Measurements from ENCODE around the gene SLC12A3.
A peak's percentile ranks its signal among the peaks of the same experiment; 100 is the strongest.

Gene SLC12A3

GRCh38 chr16:56956756-56957155 is 91.7 kb downstream of the SLC12A3 start:
- Histone ChIP-seq H2BK15ac (replicated peaks; ENCODE audit: low read depth) (no peak overlapping the region), H3K56ac (ENCODE audit: low read length) (no peak overlapping the region), H3K4ac (ENCODE audit: low read depth, low read length) (no peak overlapping the region), H3K9ac (ENCODE audit: low read length) (no peak overlapping the region), H3K27me3 (ENCODE audit: insufficient read depth, low read length, poor library complexity) (no peaks in the 10 kb centered on the region), H4K5ac (ENCODE audit: low read length) (no peak overlapping the region), H4K8ac (ENCODE audit: low read depth, low read length) (no peak overlapping the region), H3K79me1 (ENCODE audit: low read length) (no peaks in the 10 kb centered on the region), H3K4me2 (ENCODE audit: low read length) (no peak overlapping the region), H3K23ac (ENCODE audit: low read length) (no peak overlapping the region), H3K79me2 (ENCODE audit: control insufficient read depth, insufficient read depth, low read length) (no peaks in the 10 kb centered on the region), H3K18ac (ENCODE audit: low read length) (no peak overlapping the region), H3K36me3 (ENCODE audit: control insufficient read depth, insufficient read depth, low read length) (no peaks in the 10 kb centered on the region), H3K4me3 (ENCODE audit: low read length) (no peak overlapping the region), H2BK120ac (ENCODE audit: low read depth, low read length) (no peak overlapping the region), H3K27ac (ENCODE audit: low read depth, low read length) (no peak overlapping the region), H2AK5ac (ENCODE audit: low read length) (no peak overlapping the region), H3K4me1 (ENCODE audit: control insufficient read depth, low read depth, low read length) (no peaks in the 10 kb centered on the region), H2BK5ac (ENCODE audit: low read length) (no peak overlapping the region)
- no CpG with 5 or more reads among the region's 4 CpGs for WGBS (ENCODE audit: extremely low coverage, insufficient coverage, low lambda C conversion rate)
- no peak for DNase-seq

- H3K79me1 ChIP-seq (ENCODE audit: low read length) = no peaks in the 10 kb centered on the region
- H3K9ac ChIP-seq (ENCODE audit: low read length) = no peak overlapping the region
- no peak overlapping the region for H4K8ac ChIP-seq (ENCODE audit: low read depth, low read length)
- no CpG with 5 or more reads among the region's 13 CpGs for WGBS (ENCODE audit: extremely low coverage, insufficient coverage, low lambda C conversion rate)
- no peak overlapping the region for H3K4me2 ChIP-seq (ENCODE audit: low read length)
- H2BK5ac ChIP-seq (ENCODE audit: low read length) = no peak overlapping the region
- H2BK15ac ChIP-seq (replicated peaks; ENCODE audit: low read depth) = no peak overlapping the region
- H3K4me3 ChIP-seq (ENCODE audit: low read length) = no peak overlapping the region
- no peak overlapping the region for H3K18ac ChIP-seq (ENCODE audit: low read length)
- no peak overlapping the region for H3K56ac ChIP-seq (ENCODE audit: low read length)
- H3K23ac ChIP-seq (ENCODE audit: low read length) = no peak overlapping the region
- H3K4me1 ChIP-seq (ENCODE audit: control insufficient read depth, low read depth, low read length) = no peaks in the 10 kb centered on the region
- H4K5ac ChIP-seq (ENCODE audit: low read length) = no peak overlapping the region
- no peaks in the 10 kb centered on the region for H3K36me3 ChIP-seq (ENCODE audit: control insufficient read depth, insufficient read depth, low read length)
- H2AK5ac ChIP-seq (ENCODE audit: low read length) = no peak overlapping the region
- no peak overlapping the region for H3K27ac ChIP-seq (ENCODE audit: low read depth, low read length)
- H2BK120ac ChIP-seq (ENCODE audit: low read depth, low read length) = no peak overlapping the region
- H3K4ac ChIP-seq (ENCODE audit: low read depth, low read length) = no peak overlapping the region
- no peak for DNase-seq
- no peaks in the 10 kb centered on the region for H3K79me2 ChIP-seq (ENCODE audit: control insufficient read depth, insufficient read depth, low read length)
- H3K27me3 ChIP-seq (ENCODE audit: insufficient read depth, low read length, poor library complexity) = no peaks in the 10 kb centered on the region
These were observed 95.8 kb downstream of the SLC12A3 start for GRCh38 chr16:56960681-56961281.

GRCh38 chr16:56961386-56961785 is 96.4 kb downstream of the SLC12A3 start:
- H4K8ac ChIP-seq (ENCODE audit: low read depth, low read length) = no peak overlapping the region
- H3K23ac ChIP-seq (ENCODE audit: low read length) = no peak overlapping the region
- H3K79me1 ChIP-seq (ENCODE audit: low read length) = no peaks in the 10 kb centered on the region
- H3K9ac ChIP-seq (ENCODE audit: low read length) = no peak overlapping the region
- no peak overlapping the region for H2BK15ac ChIP-seq (replicated peaks; ENCODE audit: low read depth)
- no peak overlapping the region for H3K4me3 ChIP-seq (ENCODE audit: low read length)
- no peaks in the 10 kb centered on the region for H3K79me2 ChIP-seq (ENCODE audit: control insufficient read depth, insufficient read depth, low read length)
- no peak for DNase-seq
- no peak overlapping the region for H3K27ac ChIP-seq (ENCODE audit: low read depth, low read length)
- H3K4me1 ChIP-seq (ENCODE audit: control insufficient read depth, low read depth, low read length) = no peaks in the 10 kb centered on the region
- H3K4ac ChIP-seq (ENCODE audit: low read depth, low read length) = no peak overlapping the region
- no peak overlapping the region for H3K56ac ChIP-seq (ENCODE audit: low read length)
- no peaks in the 10 kb centered on the region for H3K27me3 ChIP-seq (ENCODE audit: insufficient read depth, low read length, poor library complexity)
- no peak overlapping the region for H3K18ac ChIP-seq (ENCODE audit: low read length)
- H2AK5ac ChIP-seq (ENCODE audit: low read length) = no peak overlapping the region
- no peak overlapping the region for H2BK5ac ChIP-seq (ENCODE audit: low read length)
- H3K36me3 ChIP-seq (ENCODE audit: control insufficient read depth, insufficient read depth, low read length) = no peaks in the 10 kb centered on the region
- no peak overlapping the region for H4K5ac ChIP-seq (ENCODE audit: low read length)
- WGBS (ENCODE audit: extremely low coverage, insufficient coverage, low lambda C conversion rate) = no CpG with 5 or more reads among the region's 3 CpGs
- H2BK120ac ChIP-seq (ENCODE audit: low read depth, low read length) = no peak overlapping the region
- H3K4me2 ChIP-seq (ENCODE audit: low read length) = no peak overlapping the region

GRCh38 chr16:56961851-56962281 is 96.9 kb downstream of the SLC12A3 start, which contains the start of gene CETP:
Gene CETP, plus strand, starts transcription at chr16:56961950. Its CDS starts 30 bp downstream, at chr16:56961980.
- no peak within 1 kb of the TSS for H2BK15ac ChIP-seq (replicated peaks; ENCODE audit: low read depth)
- no peak within 1 kb of the TSS for H3K4me3 ChIP-seq (ENCODE audit: low read length)
- H3K23ac ChIP-seq (ENCODE audit: low read length) = no peak within 1 kb of the TSS
- H3K56ac ChIP-seq (ENCODE audit: low read length) = no peak within 1 kb of the TSS
- no peak within 1 kb of the TSS for H3K9ac ChIP-seq (ENCODE audit: low read length)
- H3K36me3 ChIP-seq (ENCODE audit: control insufficient read depth, insufficient read depth, low read length) = no peaks in the 10 kb centered on the region
- no peaks in the 10 kb centered on the region for H3K79me2 ChIP-seq (ENCODE audit: control insufficient read depth, insufficient read depth, low read length)
- no peak within 1 kb of the TSS for H4K8ac ChIP-seq (ENCODE audit: low read depth, low read length)
- no peak within 1 kb of the TSS for H2BK5ac ChIP-seq (ENCODE audit: low read length)
- H2BK120ac ChIP-seq (ENCODE audit: low read depth, low read length) = no peak within 1 kb of the TSS
- no peak within 1 kb of the TSS for H3K27ac ChIP-seq (ENCODE audit: low read depth, low read length)
- no peak within 1 kb of the TSS for H2AK5ac ChIP-seq (ENCODE audit: low read length)
- DNase-seq = no peak
- no peak within 1 kb of the TSS for H3K18ac ChIP-seq (ENCODE audit: low read length)
- no CpG with 5 or more reads among the region's 12 CpGs for WGBS (ENCODE audit: extremely low coverage, insufficient coverage, low lambda C conversion rate)
- no peaks in the 10 kb centered on the region for H3K4me1 ChIP-seq (ENCODE audit: control insufficient read depth, low read depth, low read length)
- no peak within 1 kb of the TSS for H3K4ac ChIP-seq (ENCODE audit: low read depth, low read length)
- H3K4me2 ChIP-seq (ENCODE audit: low read length) = no peak within 1 kb of the TSS
- no peaks in the 10 kb centered on the region for H3K27me3 ChIP-seq (ENCODE audit: insufficient read depth, low read length, poor library complexity)
- H3K79me1 ChIP-seq (ENCODE audit: low read length) = no peaks in the 10 kb centered on the region
- H4K5ac ChIP-seq (ENCODE audit: low read length) = no peak within 1 kb of the TSS

GRCh38 chr16:56964243-56965148 is 99.5 kb downstream of the SLC12A3 start:
- no peak overlapping the region for H4K8ac ChIP-seq (ENCODE audit: low read depth, low read length)
- H3K23ac ChIP-seq (ENCODE audit: low read length) = no peak overlapping the region
- no peaks in the 10 kb centered on the region for H3K79me1 ChIP-seq (ENCODE audit: low read length)
- H3K4me2 ChIP-seq (ENCODE audit: low read length) = no peak overlapping the region
- H3K56ac ChIP-seq (ENCODE audit: low read length) = peak overlapping the region; percentile 66
- no peak overlapping the region for H4K5ac ChIP-seq (ENCODE audit: low read length)
- no peak overlapping the region for H3K18ac ChIP-seq (ENCODE audit: low read length)
- H3K36me3 ChIP-seq (ENCODE audit: control insufficient read depth, insufficient read depth, low read length) = no peaks in the 10 kb centered on the region
- H2BK120ac ChIP-seq (ENCODE audit: low read depth, low read length) = no peak overlapping the region
- H3K79me2 ChIP-seq (ENCODE audit: control insufficient read depth, insufficient read depth, low read length) = no peaks in the 10 kb centered on the region
- H3K4me3 ChIP-seq (ENCODE audit: low read length) = no peak overlapping the region
- WGBS (ENCODE audit: extremely low coverage, insufficient coverage, low lambda C conversion rate) = no CpG with 5 or more reads among the region's 30 CpGs
- H3K4ac ChIP-seq (ENCODE audit: low read depth, low read length) = no peak overlapping the region
- no peak overlapping the region for H2BK5ac ChIP-seq (ENCODE audit: low read length)
- H3K27ac ChIP-seq (ENCODE audit: low read depth, low read length) = no peak overlapping the region
- peak overlapping the region; percentile 23 for H3K9ac ChIP-seq (ENCODE audit: low read length)
- no peaks in the 10 kb centered on the region for H3K27me3 ChIP-seq (ENCODE audit: insufficient read depth, low read length, poor library complexity)
- no peaks in the 10 kb centered on the region for H3K4me1 ChIP-seq (ENCODE audit: control insufficient read depth, low read depth, low read length)
- DNase-seq = peak; percentile 94
- no peak overlapping the region for H2AK5ac ChIP-seq (ENCODE audit: low read length)
- no peak overlapping the region for H2BK15ac ChIP-seq (replicated peaks; ENCODE audit: low read depth)

Data from mesendoderm (in vitro differentiated cells).